ENCODE data around the gene FBXL19.

The FBXL19 gene

DNA sequence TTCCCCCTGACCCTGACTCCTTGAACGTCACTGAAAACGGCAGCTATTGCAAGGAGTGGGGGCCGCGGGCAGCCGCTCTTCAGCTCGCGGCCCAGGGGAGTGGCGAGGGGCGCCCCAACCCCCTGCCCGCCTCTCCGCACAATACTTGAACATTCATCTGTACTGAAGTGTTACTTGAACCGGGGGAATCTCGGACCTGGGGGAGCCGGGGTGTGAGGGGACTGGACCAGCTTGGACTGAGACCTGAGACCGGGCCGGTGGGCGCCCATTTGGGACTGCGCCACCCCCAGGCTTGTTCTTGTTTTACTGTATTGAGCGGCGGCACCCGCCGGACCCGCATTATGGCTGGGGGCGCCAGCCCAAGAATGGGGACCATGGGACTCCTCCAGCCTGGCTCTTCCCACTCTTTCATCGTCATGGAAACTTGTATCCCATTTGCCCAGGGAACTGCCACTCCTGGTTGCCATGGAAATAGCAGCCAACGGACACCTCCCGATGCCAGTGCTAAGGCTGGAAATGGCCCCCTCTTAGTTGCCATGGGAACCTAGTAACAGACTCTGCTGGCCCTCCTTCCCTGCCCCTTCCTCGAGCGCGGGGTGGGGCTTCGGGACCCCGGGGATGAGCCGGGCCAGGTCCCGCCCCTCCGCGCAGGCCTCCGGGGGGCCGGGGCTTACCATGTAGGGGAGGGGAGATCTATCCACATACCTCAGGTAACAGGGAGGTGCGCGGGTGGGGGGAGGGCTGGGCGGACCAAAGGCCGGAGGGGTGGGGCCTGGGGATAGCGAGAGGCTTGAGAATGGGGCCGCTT, 24.7 kb downstream of the FBXL19 start:
- no peak for FAIRE-seq

DNA sequence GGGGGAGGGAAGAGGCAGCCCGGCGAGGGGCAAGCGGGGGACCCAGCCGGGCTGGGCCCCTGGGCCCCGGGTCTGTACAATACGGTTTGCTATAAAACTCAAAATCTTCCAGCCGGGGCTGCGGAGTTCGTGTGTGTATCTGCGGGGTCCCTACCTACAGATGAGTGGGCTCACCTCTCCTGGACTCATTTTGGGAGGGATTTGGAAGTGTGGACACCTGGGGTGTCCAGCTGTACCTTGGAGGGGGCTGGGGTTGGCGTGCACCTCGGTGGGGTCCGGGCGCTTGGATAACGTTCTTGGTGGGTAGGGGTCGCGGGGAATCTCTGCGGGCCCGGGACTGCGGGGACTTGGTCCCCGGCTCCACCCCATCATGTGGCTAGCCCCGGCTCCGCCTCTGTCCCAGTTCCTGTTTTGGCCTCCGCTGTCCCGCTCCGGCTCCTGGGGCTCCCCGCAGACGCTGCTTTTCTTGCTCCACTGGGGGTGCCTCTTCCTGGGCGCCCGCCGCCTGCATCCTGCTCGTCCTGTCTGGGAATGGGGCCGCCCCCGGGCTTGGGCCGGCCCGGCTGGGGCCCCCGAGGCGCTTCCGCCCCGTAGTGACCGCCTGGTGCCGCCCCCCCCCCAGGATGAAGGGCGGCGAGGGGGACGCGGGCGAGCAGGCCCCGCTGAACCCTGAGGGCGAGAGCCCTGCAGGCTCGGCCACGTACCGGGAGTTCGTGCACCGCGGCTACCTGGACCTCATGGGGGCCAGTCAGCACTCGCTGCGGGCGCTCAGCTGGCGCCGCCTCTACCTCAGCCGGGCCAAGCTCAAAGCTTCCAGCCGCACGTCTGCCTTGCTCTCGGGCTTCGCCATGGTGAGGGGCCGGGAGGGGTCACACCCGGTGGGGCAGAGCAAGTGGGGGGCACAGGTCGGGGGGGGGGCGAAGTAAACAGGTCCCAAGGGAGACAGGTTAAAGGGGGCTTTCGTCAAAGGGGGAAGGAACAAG, 25.6 kb downstream of the FBXL19 start, which contains the start of gene ORAI3:
Gene ORAI3, plus strand, starts transcription at position 402 of the 983 bp plus-strand sequence. Its CDS starts 222 bp downstream, at position 624.
- no peak for FAIRE-seq

DNA sequence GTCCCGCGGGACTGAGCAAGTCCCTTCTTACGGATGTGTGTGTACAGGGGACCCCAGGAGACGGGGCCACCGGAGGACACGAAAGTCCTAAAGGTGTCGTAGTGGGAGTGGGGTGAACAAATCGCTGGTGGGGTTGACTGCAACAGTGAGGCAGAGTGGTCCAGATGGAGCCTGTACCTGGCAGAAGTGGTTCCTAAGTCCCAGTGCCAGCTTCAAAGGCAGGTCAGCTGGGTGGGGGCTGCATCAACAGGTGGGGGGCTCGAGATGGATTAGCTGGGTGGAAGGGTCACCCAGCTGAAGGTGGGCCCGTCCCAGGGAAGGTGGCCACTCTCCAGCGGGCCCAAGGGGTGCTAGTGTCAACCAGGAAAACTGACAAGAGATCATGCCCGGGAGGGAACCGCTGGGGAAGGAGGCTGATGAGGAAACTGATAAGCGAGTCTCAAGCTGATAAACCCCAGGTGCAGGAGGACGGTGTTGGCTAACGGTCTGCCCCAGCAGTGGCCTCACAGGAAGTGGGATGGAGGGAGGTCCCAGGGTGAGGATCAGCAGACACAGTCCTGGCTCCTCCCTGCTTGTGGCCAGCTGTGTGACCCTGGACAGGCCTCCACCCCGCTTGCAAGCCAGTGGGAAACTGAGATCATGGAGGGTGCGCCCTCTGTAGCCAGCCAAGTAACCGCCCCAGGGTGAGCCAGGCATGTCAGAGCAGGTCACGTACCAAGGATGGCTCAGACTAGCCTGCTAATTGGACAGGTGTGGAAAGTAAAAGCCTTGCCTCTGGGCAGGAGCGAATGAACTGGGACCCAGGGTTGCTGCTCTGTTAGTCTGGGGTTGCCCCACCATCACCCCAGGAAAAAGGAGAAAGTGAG, 26.5 kb downstream of the FBXL19 start:
- FAIRE-seq = no peak

DNA sequence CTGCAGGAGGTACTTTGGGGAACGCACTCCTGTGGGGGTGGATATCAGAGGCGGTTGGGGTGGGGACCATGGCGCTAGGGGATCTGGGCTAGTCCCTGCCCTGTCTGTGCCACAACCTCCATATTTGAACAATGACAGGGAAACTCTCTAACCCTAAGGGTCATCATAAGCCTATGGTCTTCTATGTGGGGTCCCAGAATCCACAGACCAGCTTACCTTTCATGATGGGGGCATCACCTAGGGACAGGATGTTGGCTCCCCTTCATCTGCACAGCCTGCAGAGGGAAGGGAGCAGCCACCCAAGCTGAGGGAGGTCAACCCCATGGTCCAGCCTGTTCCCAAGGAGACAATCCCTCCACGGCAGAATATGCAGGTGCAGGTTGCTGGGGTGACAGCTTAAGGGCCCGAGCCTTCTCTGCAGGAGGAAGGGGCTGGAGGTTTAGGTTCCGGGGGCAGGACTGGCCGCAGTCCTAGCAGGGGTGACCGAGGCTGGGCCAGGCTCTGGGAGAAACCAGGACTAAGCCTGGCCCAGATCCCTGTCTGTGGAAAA, 27.2 kb downstream of the FBXL19 start:
- FAIRE-seq = no peak

DNA sequence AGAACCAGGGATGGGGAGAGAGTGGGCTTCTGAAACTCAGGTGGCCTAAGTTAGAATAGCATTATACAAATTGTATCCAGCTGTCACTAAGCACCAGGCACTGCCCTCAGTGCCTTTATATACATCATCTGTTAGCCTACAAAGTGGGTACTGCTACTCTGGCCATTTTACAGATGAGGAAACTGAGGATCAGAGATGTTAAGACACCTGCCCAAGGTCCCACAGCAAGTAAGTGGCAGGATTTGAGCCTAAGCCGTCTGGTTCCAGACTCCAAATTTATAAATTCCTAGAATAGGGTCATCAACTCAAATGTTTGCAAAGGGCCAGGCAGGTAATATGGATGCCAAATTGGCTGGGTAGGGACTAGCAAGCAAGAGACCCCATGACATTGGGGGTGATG, 27.8 kb downstream of the FBXL19 start:
- FAIRE-seq = no peak

DNA sequence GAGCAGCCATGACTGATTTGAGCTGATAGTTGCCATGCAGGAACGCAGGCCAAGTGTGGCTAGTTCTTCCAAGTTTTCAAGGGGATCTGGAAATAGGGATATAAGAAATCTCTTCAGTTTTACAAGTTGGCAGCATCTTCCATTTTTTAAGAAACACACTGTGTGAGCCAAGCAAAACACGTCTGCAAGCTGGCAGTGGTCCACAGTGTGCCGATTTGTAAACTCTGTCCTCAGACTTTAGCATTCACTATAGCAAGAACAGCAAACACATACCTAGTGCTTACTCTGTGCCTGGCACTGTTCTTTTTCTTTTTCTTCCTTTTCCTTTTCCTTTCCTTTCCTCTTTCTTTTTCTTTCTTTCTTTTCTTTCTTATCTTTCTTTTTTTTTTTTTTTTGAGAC, 28.4 kb downstream of the FBXL19 start:
- FAIRE-seq = no peak

DNA sequence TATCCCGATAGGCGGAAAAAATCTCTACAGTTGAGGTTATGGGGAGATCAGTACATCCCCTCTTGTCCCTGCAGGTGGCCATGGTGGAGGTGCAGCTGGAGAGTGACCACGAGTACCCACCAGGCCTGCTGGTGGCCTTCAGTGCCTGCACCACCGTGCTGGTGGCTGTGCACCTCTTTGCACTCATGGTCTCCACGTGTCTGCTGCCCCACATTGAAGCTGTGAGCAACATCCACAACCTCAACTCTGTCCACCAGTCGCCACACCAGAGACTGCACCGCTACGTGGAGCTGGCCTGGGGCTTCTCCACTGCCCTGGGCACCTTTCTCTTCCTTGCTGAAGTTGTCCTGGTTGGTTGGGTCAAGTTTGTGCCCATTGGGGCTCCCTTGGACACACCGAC, 29.7 kb downstream of the FBXL19 start:
- no peak for FAIRE-seq

DNA sequence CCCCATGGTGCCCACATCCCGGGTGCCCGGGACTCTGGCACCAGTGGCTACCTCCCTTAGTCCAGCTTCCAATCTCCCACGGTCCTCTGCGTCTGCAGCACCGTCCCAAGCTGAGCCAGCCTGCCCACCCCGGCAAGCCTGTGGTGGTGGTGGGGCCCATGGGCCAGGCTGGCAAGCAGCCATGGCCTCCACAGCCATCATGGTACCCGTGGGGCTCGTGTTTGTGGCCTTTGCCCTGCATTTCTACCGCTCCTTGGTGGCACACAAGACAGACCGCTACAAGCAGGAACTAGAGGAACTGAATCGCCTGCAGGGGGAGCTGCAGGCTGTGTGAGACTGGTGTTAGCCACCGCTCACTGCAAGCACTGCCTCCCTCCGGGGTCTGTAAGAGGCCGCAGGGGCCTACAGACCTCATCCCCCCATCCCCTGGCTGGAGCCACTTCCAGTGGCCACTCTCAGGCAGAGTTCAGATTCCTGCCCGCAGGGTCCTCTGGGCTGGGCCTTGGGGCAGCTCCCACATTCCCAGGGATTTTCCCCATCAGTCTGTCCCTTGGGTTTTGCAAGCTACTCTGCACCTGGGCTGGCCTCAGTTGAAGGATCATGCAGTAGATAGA, 30.2 kb downstream of the FBXL19 start:
- no peak for FAIRE-seq

DNA sequence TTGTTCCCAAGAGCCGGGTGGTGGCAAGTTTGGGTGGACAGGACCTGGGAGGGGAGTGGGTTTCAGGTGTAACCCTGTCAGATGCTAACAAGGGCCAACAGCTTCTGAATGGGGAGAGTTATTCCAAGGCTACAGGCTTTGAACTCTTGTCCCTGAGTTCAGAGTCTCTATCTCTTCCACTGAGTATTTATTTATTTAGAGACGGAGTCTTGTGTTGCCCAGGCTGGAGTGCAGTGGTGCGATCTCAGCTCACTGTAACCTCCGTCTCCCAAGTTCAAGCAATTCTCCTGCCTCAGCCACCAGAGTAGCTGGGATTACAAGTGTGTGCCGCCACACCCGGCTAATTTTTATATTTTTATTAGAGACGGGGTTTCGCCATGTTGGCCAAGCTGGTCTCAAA, 31.6 kb downstream of the FBXL19 start:
- no peak for FAIRE-seq

DNA sequence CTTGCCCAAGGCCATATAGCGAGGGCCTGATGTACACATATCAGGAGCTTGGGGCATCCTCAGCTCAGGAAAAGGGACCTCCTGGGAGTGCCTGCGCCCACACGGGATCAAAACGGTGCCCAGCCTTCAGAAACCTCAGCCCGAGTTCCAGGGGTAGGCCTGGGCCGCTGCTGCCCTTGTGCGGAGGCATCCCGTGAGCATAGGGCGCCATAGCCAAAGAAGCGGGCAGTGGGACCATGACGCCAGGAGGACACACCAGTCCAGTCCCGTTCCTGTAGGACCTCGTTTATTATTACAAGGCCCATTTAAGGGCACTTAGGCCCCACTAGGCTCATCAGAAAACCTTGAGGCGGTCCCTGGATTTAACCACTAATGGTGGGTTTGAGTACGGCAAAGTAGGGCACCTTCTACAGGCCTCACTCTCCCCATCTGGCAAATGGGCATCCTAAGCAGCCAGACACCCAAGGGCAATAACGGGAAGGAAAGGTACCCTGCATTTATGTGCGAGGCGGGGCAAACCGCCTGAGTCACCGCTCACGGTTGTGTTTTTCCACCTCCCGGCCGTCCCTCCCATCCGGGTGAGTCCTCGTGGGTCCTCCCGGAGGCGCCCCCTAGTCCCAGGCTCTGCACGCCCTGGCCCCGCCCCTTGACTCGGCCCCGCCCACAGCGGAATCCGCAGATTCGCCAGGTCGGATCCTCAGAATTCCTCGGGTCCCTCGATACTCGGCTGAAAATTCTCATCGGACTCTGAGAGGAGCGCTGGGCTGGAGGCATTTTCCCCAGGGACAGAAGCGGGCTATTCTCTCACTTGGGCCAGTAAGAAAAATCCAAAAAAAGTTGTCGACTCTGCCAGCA, 33.5 kb downstream of the FBXL19 start:
- no peak for FAIRE-seq

DNA sequence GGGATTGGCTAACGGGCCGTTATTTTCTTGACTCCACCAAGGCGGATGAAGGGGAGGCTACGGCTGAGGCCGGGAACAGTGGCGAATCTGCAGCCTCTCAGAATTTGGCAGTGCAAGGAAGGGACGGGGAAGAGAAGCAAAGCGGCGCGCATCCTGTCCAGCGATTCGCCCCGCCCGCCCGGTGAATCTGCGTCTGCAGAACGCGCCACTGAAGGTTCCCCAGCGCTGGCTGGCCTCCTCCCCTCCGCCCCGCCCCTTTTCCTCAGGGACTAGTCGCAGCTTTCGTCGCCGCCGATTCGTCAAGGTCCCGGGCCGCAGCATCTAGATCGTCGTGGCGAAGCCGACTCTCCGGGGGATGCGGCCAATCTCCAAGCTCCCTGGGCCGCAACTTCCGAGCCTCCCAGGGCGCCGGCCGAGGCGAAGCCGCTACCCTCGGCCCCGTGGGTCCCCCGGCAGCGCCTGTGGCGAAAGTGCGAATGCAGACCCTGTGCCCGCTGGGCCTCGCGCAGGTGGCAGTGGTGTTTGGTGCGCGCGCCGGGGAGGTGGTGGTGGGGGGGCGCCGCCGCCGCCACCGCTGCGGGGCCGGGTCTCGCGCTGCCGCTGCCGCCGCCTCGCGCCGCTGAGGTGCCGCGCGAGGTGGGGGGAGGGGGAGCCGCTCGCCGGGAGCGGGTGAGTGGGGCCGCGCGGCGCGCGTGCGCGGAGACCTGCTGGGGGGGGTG, 34.2 kb downstream of the FBXL19 start, which contains the start of gene SETD1A:
Gene SETD1A, plus strand, starts transcription at position 299 of the 719 bp plus-strand sequence. CDS start 978 bp downstream, outside the sequence.
- FAIRE-seq = no peak

DNA sequence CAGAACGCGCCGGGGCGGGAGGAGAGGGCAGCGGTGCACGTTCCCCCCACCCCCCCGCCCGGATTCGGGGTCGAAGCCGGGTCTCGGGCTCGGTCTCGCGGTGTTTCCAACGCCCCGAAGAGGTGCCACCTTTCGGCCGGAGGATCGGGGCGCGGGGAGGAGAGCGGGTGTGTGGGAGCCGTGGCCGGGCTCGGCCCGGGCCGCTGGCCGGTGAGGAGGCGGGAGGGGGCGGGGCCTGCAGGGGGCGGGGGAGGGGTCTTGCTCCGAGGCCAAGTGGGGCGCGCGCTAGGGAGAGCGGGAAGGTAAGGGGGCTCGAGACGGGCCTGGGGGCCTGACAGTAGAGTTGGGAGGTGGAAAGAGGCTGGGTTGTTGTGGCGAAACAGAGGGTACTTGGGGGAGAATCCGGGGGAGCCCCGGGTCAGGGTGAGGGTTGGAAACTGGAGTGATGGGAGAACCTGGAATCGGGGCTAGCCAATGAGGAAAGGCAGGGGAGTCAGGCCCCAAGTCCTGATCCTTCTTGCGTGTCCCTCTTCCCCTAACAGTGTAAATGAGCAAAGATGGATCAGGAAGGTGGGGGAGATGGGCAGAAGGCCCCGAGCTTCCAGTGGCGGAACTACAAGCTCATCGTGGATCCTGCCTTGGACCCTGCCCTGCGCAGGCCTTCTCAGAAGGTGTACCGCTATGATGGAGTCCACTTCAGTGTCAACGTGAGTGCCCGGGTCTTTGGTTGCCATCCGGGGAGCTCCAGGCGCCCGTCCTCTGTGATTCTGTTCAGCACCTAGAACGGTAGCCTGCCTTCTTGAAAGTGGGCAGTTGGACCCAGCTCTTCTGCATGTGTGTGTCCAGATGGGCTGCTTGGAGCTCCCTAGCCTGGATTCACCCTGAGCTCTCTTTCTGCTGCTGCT, 35.1 kb downstream of the FBXL19 start:
- FAIRE-seq = no peak

DNA sequence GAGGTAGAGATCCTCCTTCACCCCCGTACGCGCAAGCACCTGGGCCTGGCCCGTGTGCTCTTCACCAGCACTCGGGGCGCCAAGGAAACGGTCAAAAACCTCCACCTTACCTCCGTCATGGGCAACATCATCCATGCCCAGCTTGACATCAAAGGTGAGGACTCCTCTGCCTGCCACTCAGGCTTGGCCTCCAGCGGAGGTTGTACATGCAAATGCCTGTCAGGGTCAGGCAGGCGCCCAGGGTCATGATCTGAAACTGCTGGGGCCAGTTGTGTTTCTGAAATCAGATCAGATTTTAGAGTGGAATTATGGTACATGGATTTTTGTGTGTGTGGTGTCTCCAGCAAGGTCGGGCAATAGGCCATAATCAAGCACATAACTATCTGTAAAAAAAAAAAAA, 38.0 kb downstream of the FBXL19 start:
- FAIRE-seq = no peak

DNA sequence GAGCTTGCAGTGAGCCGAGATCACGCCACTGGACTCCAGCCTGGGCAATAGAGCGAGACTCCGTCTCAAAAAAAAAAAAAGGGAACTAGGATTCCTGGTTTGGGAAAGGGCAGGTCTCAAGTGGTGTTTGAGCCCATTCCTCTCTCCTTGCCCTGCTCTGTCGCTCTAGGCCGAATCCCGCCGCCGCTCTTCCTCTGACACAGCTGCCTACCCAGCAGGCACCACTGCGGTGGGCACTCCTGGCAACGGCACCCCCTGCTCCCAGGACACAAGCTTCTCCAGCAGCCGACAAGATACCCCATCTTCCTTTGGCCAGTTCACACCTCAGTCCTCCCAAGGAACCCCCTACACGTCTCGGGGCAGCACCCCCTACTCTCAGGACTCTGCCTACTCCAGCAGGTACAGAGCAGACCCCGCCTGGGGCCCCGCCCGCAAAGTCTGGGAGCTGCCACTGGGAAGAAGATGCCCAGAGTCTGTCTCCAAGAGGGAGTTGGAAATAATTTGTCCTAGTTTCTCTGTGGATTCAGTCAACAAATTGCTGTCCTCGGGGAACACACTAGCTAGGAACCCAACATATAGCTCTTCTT, 40.6 kb downstream of the FBXL19 start:
- FAIRE-seq = no peak

DNA sequence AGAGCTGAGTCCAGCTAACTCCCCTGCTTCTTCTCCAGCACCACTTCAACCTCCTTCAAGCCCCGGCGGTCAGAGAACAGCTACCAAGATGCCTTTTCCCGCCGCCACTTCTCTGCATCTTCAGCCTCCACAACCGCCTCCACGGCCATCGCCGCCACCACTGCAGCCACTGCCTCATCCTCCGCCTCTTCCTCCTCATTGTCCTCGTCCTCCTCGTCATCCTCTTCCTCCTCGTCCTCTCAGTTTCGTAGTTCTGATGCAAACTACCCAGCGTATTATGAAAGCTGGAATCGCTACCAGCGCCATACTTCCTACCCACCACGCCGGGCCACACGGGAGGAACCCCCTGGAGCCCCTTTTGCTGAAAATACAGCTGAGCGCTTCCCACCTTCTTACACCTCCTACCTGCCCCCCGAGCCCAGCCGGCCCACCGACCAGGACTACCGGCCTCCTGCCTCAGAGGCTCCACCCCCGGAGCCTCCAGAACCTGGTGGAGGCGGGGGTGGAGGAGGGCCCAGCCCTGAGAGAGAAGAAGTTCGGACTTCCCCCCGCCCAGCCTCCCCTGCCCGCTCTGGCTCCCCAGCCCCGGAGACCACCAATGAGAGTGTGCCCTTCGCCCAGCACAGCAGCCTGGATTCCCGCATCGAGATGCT, 41.3 kb downstream of the FBXL19 start:
- FAIRE-seq = no peak

DNA sequence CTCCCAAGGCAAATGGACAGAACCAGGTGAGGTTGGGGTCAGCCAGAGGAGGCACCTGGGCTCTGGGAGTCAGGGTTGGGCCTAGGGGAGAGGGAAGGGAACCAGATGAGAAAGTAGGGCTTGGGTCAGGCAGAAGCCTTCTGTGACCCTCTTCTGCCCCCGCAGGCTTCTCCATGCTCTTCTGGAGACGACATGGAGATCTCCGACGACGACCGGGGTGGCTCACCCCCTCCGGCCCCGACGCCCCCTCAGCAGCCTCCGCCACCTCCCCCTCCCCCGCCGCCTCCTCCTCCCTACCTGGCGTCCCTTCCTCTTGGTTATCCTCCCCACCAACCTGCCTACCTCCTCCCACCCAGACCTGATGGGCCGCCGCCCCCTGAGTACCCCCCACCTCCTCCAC, 42.1 kb downstream of the FBXL19 start:
- FAIRE-seq = no peak

DNA sequence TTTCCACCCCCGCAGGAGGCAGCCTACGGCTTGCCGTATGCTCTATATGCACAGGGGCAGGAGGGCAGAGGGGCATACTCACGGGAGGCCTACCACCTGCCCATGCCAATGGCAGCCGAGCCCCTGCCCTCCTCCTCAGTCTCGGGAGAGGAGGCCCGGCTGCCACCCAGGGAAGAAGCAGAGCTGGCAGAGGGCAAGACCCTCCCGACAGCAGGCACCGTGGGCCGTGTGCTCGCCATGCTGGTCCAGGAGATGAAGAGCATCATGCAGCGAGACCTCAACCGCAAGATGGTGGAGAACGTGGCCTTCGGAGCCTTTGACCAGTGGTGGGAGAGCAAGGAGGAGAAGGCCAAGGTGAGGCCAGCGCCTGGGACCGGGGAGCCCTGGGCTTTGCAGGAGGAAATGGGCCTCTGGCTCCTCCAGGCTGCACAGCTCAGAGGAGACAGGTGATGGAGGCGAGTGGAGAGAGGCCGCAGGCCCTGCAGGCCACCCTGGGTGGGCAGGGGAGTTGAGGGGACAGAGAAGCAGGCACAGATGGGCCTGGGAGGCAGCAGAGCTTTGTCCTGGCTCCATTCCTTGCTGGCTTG, 42.8 kb downstream of the FBXL19 start:
- FAIRE-seq = no peak

DNA sequence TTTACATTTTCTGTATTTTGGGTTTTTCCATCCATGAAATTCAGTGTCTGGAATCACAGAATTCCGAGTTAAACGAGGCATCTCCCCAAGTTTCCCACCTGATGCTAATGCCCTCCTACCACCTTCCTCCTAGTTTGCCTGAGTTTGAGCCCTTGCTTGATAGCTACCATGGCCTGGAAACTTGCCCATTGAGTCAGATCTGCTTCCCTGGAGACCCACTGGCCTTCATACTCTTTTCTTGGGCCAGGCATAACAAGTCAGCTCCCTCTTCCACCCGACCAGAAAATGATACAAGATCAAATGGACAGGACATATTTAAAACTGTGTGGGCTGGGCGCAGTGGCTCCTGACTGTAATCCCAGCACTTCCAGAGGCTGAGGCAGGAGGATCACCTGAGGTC, 44.4 kb downstream of the FBXL19 start:
- no peak for FAIRE-seq
